Ascending aorta (tissue), 2 donors: ENCODE data around the gene SSB. TPM values are rescaled to one million over a fixed set of nuclear protein-coding genes. Genes with fewer than 3 reads are reported as not detected.

ENCODE experiments used
- DNase-seq, 2 donors: peaks; one replicate each; pipeline ENCODE4 v3.0.0-alpha.2; 2019; ENCODE audit warnings: low spot score in 2 of 2
- H3K27ac ChIP-seq, 2 donors: fragments of 200-600 bp; sonication (generic); one replicate each; pipeline ENCODE4 v1.5.1; 2016 to 2017; ENCODE audit warnings: mild to moderate bottlenecking in 1 of 2
- H3K27me3 ChIP-seq: fragments of 200-600 bp; sonication (generic); one replicate; pipeline ENCODE4 v1.5.1; 2017
- H3K36me3 ChIP-seq, 2 donors: fragments of 200-600 bp; sonication (generic); one replicate each; pipeline ENCODE4 v1.5.1; 2016
- H3K4me1 ChIP-seq, 2 donors: fragments of 200-600 bp; sonication (generic); one replicate each; pipeline ENCODE4 v1.5.1; 2016 to 2017; ENCODE audit warnings: mild to moderate bottlenecking in 1 of 2
- H3K4me3 ChIP-seq, 2 donors: fragments of 200-600 bp; sonication (generic); one replicate each; pipeline ENCODE4 v1.5.1; 2016 to 2017; ENCODE audit warnings: mild to moderate bottlenecking in 1 of 2
- H3K9me3 ChIP-seq, 2 donors: fragments of 200-600 bp; sonication (generic); one replicate each; pipeline ENCODE4 v1.5.1; 2016
- intact Hi-C: fragments of 100-400 bp; cut with DNase I; formaldehyde crosslinking; loops from one replicate; pipeline ENCODE4 v1.15.1; 2023
- total RNA-seq: library from RNA; depleted of rRNA; stranded (reverse); fragments of >200 nt; gene quantifications from one replicate; pipeline ENCODE4 v1.1.0, GENCODE V29; 2016
- TF ChIP-seq, protein P1 (sequence below), 3 experiments: fragments of 200-600 bp in 2 of 3; fragments of 450-650 bp in 1 of 3; sonication (generic) in 2 of 3; IDR thresholded peaks; one replicate each; pipeline ENCODE4 v1.5.1; 2016 to 2019; ENCODE audit warnings: antibody characterized with exemption in 3 of 3, mild to moderate bottlenecking in 1 of 3, moderate library complexity in 1 of 3

SSB gene
- total RNA-seq, result 42.6 TPM

DNA sequence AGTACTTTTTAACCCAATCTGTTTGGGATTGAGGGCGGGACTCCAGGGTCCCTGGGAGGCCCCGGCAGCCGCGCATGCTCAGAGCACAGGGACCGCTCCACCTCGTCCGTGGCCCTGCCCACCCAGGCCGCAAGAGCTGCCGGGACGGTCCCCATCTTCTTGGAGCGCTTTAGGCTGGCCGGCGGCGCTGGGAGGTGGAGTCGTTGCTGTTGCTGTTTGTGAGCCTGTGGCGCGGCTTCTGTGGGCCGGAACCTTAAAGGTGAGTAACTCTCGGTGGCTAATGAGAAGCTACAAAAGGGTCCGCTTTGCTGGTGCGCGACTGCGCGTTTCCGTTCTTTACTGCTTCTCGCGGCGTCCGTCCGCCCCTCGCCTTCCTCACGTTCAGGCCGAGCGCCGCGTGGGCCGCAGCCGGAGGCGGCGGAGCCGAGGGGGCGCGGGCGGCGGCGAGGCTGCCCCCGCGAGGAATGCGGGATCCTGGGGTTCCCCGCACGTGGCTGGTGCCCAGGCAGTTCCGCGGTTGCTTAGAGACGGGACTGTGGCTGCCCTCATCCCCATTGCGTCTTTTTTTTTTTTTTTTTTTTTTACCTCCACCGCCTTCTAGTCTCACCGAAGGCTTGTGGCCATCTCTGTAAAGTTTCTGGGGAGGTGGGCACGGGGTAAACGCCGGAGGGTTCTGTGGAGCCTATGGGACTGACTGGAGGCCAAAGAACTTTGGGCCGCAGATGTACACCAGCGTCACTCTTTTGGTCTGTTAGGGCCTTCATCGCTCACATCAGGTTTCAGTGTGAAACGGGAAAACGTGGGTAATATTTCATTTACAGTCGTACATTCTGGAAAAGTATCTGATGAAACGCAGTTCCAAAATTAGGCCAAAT is at the start of gene SSB:
Gene SSB (plus strand): TSS at position 154 of the 875 bp plus-strand sequence. CDS start 2,090 bp downstream, outside the sequence.
- peaks cover 11 to 17% of the 10 kb centered on the region in 2 donors for H3K36me3 ChIP-seq
- intact Hi-C loops, result loop anchor here (1.0 to 2.0 kb wide), 2 partner anchors 25 to 104 kb away; partner anchors contain the start of genes CFAP210, METTL5 and PHOSPHO2
- H3K4me1 ChIP-seq, result peaks cover 0 to 17% of the 10 kb centered on the region in 2 donors
- H3K27me3 ChIP-seq, result no peaks in the 10 kb centered on the region
- H3K4me3 ChIP-seq, result peak within 1 kb of the TSS; percentile 56 to 81
- H3K9me3 ChIP-seq, result no peaks in the 10 kb centered on the region
- peak; percentile 47 to 95 for DNase-seq
- TF ChIP-seq, protein P1, sequence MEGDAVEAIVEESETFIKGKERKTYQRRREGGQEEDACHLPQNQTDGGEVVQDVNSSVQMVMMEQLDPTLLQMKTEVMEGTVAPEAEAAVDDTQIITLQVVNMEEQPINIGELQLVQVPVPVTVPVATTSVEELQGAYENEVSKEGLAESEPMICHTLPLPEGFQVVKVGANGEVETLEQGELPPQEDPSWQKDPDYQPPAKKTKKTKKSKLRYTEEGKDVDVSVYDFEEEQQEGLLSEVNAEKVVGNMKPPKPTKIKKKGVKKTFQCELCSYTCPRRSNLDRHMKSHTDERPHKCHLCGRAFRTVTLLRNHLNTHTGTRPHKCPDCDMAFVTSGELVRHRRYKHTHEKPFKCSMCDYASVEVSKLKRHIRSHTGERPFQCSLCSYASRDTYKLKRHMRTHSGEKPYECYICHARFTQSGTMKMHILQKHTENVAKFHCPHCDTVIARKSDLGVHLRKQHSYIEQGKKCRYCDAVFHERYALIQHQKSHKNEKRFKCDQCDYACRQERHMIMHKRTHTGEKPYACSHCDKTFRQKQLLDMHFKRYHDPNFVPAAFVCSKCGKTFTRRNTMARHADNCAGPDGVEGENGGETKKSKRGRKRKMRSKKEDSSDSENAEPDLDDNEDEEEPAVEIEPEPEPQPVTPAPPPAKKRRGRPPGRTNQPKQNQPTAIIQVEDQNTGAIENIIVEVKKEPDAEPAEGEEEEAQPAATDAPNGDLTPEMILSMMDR (IDR thresholded peaks at IDR 0.05), result no peak
- peak within 1 kb of the TSS; percentile 67 to 82 for H3K27ac ChIP-seq

DNA sequence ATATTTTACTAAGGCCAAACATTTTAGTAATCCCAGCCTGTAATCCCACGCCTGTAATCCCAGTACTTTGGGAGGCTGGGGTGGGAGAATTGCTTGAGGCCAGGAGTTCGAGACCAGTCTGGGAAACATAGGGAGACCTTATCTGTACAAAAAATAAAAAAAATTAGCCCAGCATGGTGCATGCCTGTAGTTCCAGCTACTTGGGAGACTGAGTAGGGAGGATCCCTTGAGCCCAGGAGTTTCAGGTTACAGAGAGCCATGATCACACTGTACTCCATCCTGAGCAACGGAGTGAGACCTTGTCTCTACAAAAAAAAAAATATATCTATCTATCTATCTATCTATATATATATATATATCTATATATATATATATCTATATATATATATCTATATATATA is 45.9 kb upstream of the SSB start:
- Histone ChIP-seq H3K27ac (no peak overlapping the region), H3K27me3 (no peaks in the 10 kb centered on the region), H3K36me3 (no peaks in the 10 kb centered on the region), H3K4me3 (no peak overlapping the region), H3K4me1 (no peaks in the 10 kb centered on the region), H3K9me3 (no peaks in the 10 kb centered on the region)
- no peak for DNase-seq
- TF ChIP-seq, protein P1 (IDR thresholded peaks at IDR 0.05), result no peak
- intact Hi-C loops, result no loop called here

DNA sequence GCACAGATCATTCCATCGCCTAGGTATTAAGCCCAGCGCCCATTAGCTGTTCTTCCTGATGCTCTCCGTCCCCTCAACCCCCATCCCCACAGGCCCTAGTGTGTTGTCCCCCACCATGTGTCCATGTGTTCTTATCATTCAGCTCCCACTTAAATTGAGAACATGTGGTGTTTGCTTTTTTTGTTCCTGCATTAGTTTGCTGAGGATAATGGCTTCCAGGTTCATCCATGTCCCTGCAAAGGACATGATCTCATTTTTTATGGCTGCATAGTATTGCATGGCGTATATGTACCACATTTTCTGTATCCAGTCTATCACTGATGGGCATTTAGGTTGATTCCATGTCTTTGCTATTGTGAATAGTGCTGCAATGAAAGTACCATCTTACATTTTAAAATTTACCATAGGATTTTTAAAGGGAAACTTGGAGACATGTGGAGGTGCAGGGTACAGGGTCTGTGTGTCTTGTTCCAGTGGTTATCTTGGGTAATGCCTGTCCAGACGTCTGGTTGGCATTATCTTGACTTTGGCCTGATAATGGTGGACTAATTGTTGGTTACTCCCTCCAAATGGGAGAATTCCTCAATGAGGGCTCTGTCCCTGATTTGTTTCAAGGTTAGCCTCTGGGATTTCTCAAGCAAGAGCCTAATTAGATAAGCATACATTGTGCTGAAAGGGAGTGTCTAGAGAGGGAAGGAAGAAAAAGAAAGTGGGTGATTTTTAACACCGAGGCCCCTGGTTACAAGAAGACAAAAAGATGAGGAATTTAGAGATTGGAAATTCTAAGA is 43.4 kb upstream of the SSB start:
- intact Hi-C loops, result no loop called here
- Histone ChIP-seq H3K4me1 (no peaks in the 10 kb centered on the region), H3K36me3 (no peaks in the 10 kb centered on the region), H3K27ac (no peak overlapping the region), H3K4me3 (no peak overlapping the region), H3K9me3 (no peaks in the 10 kb centered on the region), H3K27me3 (no peaks in the 10 kb centered on the region)
- no peak for DNase-seq
- TF ChIP-seq, protein P1 (IDR thresholded peaks at IDR 0.05), result no peak

DNA sequence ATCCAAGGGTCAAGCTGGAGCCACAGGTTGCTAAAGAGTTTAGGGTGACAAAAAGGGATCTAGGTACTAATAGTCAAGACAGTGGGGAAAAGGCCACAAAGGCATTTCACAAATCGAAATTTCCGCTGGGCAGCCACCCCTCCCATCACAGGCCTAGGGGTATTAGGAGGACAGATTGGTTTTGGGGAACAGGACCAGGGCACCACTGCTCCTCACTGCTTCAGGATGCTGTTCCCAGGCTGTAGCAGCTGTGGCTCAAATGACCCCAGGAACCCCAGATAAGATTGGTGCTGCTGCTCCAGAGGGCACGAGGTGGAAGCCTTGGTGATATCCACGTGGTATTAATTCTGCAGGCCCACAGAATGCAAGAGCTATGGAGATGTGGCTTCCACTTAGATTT is 42.3 kb upstream of the SSB start:
- no peak for DNase-seq
- Histone ChIP-seq H3K4me1 (no peaks in the 10 kb centered on the region), H3K36me3 (no peaks in the 10 kb centered on the region), H3K4me3 (no peak overlapping the region), H3K27me3 (no peaks in the 10 kb centered on the region), H3K27ac (no peak overlapping the region), H3K9me3 (no peaks in the 10 kb centered on the region)
- TF ChIP-seq, protein P1 (IDR thresholded peaks at IDR 0.05), result no peak
- intact Hi-C loops, result no loop called here

DNA sequence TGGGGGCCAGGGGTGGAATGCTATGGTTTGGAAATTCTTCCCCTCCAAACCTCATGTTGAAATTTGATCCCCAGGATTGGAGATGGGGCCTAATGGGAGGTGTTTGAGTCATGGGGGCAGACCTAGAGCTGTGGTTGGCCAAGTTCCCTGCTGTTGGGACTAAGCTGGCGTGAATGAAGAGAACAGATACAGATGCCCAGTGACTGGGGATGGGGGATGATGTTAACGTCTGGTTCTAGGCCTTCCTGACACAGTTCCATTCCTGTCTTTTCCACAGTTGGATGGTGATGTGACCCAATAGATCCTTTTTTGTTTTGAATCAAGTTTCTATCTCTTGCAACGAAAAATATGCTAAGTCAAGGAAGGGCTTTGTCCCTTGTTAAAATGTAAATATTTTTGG is 41.3 kb upstream of the SSB start:
- TF ChIP-seq, protein P1 (IDR thresholded peaks at IDR 0.05), result no peak
- no peaks in the 10 kb centered on the region for H3K4me1 ChIP-seq

More for the DNA sequence above, 41.3 kb upstream of the SSB start:
- no peak for DNase-seq
- intact Hi-C loops, result no loop called here
- H3K9me3 ChIP-seq, result no peaks in the 10 kb centered on the region
- H3K4me3 ChIP-seq, result no peak overlapping the region
- H3K27me3 ChIP-seq, result no peaks in the 10 kb centered on the region
- no peaks in the 10 kb centered on the region for H3K36me3 ChIP-seq
- H3K27ac ChIP-seq, result no peak overlapping the region
